Tibial nerve (tissue), 4 donors: ENCODE data around the gene ESM1. TPM values are rescaled to one million over a fixed set of nuclear protein-coding genes. Genes with fewer than 3 reads are reported as not detected.

Experiments
- DNase-seq, 2 donors: peaks; one replicate each; pipeline ENCODE4 v3.0.0-alpha.2; 2019; ENCODE audit warnings: low spot score in 2 of 2
- H3K27ac ChIP-seq, 4 donors: fragments of 200-600 bp; sonication (generic) in 3 of 4; one replicate each; pipeline ENCODE4 v1.5.1; 2017 to 2019; ENCODE audit warnings: mild to moderate bottlenecking in 1 of 4
- H3K27me3 ChIP-seq, 2 donors: fragments of 200-600 bp; sonication (generic) in 1 of 2; one replicate each; pipeline versions ENCODE4 v1.5.1 to v1.6.0; 2017 to 2019
- H3K36me3 ChIP-seq, 3 donors: fragments of 200-600 bp; sonication (generic); one replicate each; pipeline ENCODE4 v1.5.1; 2018 to 2019
- H3K4me1 ChIP-seq, 4 donors: fragments of 200-600 bp; sonication (generic) in 3 of 4; one replicate each; pipeline ENCODE4 v1.5.1; 2017 to 2019
- H3K4me3 ChIP-seq, 4 donors: fragments of 200-600 bp; sonication (generic) in 3 of 4; one replicate each; pipeline ENCODE4 v1.5.1; 2017 to 2019; ENCODE audit warnings: mild to moderate bottlenecking in 1 of 4, moderate library complexity in 1 of 4
- H3K9me3 ChIP-seq, 4 donors: fragments of 200-600 bp; sonication (generic) in 3 of 4; one replicate each; pipeline ENCODE4 v1.5.1; 2017 to 2019
- EP300 ChIP-seq, 2 donors: sonication (generic); formaldehyde crosslinking; IDR thresholded peaks; one replicate each; pipeline ENCODE4 v1.6.1; 2017; ENCODE audit warnings: antibody characterized with exemption in 2 of 2, mild to moderate bottlenecking in 1 of 2
- POLR2A ChIP-seq, 2 donors: fragments of 450-650 bp; IDR thresholded peaks; one replicate each; pipeline ENCODE4 v1.6.1; 2017; ENCODE audit warnings: antibody characterized with exemption in 2 of 2, mild to moderate bottlenecking in 2 of 2, moderate library complexity in 2 of 2
- WGBS, 2 donors: methylation state at CpG; one replicate each; pipeline ENCODE4 v1.1.5; 2018; 5-methylcytosine and 5-hydroxymethylcytosine counted together
- total RNA-seq, 4 donors: library from RNA; depleted of rRNA; stranded (reverse); fragments of >200 nt; gene quantifications; one replicate each; pipeline ENCODE4 v1.1.0, GENCODE V29; 2016
- TF ChIP-seq, protein P1 (sequence below), 5 experiments: fragments of 200-600 bp in 3 of 5; fragments of 450-650 bp in 2 of 5; sonication (generic) in 3 of 5; IDR thresholded peaks; one replicate each; pipeline ENCODE4 v1.5.1; 2016 to 2019; ENCODE audit warnings: antibody characterized with exemption in 5 of 5, mild to moderate bottlenecking in 3 of 5, moderate library complexity in 2 of 5

Gene ESM1
- total RNA-seq, 4 donors from 2014 or later, result 0.39 TPM; not detected in 3

DNA sequence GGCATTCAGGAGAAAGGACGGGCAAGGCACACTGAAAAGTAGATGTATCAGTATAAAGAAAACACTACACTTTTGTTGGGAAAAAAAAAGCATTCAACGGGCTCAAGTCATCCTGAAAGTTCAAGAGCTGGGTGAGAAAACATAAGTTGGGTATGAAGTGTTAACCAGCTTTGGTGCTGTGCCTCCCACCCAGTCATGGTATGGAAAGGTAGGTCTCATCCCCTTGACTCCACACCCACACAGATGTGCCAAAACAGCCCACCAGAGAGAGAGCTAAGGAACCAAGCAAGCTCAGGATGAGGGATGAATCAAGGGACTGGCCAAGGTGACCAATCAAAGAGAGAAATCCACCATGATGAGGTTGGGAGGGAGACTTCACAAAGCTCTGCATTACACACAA lies 54.7 kb downstream of the ESM1 start:
- DNase-seq, result no peak
- H3K4me3 ChIP-seq, result no peak overlapping the region
- H3K9me3 ChIP-seq, result peaks cover 0 to 9% (median 0%) of the 10 kb centered on the region in 4 donors
- TF ChIP-seq, protein P1, sequence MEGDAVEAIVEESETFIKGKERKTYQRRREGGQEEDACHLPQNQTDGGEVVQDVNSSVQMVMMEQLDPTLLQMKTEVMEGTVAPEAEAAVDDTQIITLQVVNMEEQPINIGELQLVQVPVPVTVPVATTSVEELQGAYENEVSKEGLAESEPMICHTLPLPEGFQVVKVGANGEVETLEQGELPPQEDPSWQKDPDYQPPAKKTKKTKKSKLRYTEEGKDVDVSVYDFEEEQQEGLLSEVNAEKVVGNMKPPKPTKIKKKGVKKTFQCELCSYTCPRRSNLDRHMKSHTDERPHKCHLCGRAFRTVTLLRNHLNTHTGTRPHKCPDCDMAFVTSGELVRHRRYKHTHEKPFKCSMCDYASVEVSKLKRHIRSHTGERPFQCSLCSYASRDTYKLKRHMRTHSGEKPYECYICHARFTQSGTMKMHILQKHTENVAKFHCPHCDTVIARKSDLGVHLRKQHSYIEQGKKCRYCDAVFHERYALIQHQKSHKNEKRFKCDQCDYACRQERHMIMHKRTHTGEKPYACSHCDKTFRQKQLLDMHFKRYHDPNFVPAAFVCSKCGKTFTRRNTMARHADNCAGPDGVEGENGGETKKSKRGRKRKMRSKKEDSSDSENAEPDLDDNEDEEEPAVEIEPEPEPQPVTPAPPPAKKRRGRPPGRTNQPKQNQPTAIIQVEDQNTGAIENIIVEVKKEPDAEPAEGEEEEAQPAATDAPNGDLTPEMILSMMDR (IDR thresholded peaks at IDR 0.05), result no peak
- no peak for TF ChIP-seq POLR2A (IDR thresholded peaks at IDR 0.05)
- no peak for TF ChIP-seq EP300 (IDR thresholded peaks at IDR 0.05)
- H3K27ac ChIP-seq, result no peak overlapping the region
- H3K27me3 ChIP-seq, result peaks cover 0 to 3% of the 10 kb centered on the region in 2 donors
- no peaks in the 10 kb centered on the region for H3K36me3 ChIP-seq
- WGBS, 2 donors, result 79 to 85% methylated on average over 2 of the region's 2 CpGs
- no peaks in the 10 kb centered on the region for H3K4me1 ChIP-seq

Other genes starting within 250 kb of the ESM1 start
- gene GZMK, start 38.7 kb upstream of the ESM1 start, total RNA-seq, result 1 to 10 TPM in 1 of 4 donors, under 1 TPM in 1, not detected in 2; 0.78 to 1.5 TPM
- gene GZMA, start 117.1 kb upstream of the ESM1 start, total RNA-seq, result under 1 TPM in 1 of 4 donors, not detected in 3; 0.90 TPM
- gene GPX8, start 174.6 kb upstream of the ESM1 start, total RNA-seq, result 10 to 100 TPM; 12.0 to 26.7 (median 19.5) TPM
- not detected for gene CDC20B, start 187.6 kb upstream of the ESM1 start, total RNA-seq
- gene MCIDAS, start 241.7 kb upstream of the ESM1 start, total RNA-seq, result not detected
- under 1 TPM in 2 of 4 donors, not detected in 2; 0.30 to 0.87 TPM for gene CCNO, start 248.0 kb upstream of the ESM1 start, total RNA-seq